GM18870 (cell line): ENCODE results near the gene BICDL2.
A peak's percentile ranks its signal among the peaks of the same experiment; 100 is the strongest.

Experiments
- ATAC-seq: cut with Tn5 transposase; IDR thresholded peaks from one replicate; pipeline ENCODE4 v1.9.1; 2021; ENCODE audit warnings: moderate library complexity; ENCODE audit not compliant: unreplicated experiment

BICDL2 gene

DNA sequence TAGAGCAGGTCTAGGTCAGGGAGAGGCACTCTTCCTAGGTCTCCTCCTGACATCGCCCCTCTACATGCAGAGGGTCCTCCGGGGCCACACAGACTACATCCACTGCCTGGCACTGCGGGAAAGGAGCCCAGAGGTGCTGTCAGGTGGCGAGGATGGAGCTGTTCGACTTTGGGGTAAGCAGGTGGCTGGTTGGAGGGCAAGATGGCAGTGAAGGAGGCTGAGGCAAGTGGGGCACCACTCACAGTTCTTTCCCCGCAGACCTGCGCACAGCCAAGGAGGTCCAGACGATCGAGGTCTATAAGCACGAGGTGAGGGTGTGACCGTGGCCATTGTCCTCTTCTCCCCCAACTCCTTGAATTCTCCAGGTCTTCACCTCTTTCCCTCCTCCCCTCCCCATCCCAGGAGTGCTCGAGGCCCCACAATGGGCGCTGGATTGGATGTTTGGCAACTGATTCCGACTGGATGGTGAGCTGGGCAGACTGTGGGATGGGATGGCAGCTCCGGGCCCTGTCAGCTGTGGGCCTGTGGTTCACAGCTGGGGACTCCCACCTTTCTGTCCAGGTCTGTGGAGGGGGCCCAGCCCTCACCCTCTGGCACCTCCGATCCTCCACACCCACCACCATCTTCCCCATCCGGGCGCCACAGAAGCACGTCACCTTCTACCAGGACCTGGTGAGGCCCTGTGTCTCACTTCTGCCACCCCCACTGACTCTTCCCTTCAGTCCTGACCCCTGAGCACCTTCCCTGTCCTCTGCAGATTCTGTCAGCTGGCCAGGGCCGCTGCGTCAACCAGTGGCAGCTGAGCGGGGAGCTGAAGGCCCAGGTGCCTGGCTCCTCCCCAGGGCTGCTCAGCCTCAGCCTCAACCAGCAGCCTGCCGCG is 9.9 kb downstream of the BICDL2 start:
- ATAC-seq = no peak

DNA sequence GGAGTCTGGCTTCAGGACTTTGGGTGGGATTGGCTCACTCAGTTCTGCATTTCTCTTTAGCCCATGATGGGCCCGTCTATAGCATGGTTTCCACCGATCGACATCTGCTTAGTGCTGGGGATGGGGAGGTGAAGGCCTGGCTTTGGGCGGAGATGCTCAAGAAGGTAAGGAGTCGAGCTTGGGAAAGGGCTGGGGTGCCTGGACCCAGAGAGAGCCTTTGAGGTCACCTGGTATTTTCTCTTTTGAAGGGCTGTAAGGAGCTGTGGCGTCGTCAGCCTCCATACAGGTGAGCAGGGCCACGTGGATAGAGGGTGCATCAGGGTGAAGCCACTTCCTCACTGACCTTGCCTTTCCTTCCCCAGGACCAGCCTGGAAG is 10.8 kb downstream of the BICDL2 start:
- ATAC-seq = no peak

DNA sequence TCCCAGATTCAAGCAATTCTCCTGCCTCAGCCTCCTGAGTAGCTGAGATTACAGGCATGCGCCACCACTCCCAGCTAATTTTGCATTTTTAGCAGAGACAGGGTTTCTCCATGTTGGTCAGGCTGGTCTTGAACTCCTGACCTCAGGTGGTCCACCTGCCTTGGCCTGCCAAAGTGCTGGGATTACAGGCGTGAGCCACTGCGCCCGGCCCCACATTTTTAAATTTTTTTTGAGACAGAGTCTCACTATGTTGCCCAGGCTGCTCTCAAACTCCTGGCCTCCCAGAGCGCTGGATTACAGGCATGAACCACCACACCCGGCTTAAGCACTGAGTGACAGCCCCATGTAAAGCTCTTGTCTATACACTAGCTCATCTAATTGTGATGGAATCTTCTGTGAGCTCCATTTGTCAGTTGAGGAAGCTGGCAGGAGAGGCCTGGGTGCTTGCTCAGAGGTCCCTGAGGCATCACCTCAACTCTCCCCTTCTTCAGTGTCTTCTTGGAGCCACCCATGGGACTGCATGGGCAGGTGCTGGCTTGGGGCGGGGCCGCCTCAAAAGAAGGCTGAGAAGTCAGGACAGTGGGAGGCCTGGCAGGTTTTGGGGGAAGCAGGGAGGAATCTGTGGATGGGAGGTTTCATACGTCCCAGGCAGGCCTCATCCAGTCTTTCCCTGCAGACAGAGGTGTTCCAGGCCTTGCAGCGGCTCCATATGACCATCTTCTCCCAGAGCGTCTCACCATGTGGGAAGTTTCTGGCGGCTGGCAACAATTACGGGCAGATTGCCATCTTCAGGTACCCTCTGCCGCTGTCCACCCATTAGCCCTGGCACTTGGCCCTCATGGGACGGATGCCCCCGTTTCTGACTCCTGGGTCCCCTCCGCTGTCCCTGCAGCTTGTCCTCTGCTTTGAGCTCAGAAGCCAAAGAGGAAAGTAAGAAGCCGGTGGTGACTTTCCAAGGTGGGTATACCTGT is 11.4 kb downstream of the BICDL2 start:
- ATAC-seq = no peak

DNA sequence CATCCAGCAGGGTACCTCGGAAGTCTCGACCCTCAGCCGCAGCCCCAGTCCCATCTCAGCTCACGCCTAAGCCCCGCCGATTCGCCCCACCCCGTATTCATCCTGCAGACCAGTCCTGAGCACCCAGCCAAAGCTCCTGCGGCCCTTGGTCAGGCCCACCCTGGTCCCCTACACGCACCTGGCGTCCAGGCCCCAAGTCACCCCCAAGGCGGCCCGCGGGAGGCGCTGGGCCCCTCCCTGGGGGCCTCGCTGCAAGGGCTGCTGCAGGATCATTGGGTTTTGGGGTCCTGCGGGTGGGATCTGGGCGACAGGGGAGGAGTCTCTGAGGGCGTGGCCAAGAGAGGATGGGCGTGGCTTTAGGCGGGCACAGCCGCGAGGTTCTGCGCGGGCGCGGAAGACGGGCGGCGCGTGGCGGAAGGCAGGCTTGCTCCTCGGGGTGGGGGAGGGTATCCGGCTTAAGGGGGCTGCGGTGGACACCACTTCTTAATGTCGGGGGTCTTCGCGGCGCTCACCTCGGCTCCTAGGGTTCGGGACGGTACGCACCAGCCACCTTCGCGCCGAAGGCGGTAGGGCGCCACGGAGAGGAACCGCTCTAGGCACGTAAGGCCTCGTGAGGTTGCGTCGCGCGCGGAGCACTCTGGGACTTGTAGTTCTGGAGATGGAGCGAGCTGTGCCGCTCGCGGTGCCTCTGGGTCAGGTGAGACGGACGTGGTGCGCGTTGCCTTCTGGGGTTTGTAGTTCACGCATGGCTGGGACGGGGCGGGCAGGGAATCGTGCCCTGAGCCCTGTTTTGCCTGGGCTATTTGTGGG is 12.9 kb downstream of the BICDL2 start, which contains the start of the genes HCFC1R1 and THOC6:
TSS of gene HCFC1R1 (minus strand) at position 274 of the 810 bp plus-strand sequence. CDS start at position 273, 1 bp downstream.
TSS of gene THOC6 (plus strand) at position 367 of the 810 bp plus-strand sequence. CDS start at position 659, 292 bp downstream.
- peak; percentile 66 for ATAC-seq

DNA sequence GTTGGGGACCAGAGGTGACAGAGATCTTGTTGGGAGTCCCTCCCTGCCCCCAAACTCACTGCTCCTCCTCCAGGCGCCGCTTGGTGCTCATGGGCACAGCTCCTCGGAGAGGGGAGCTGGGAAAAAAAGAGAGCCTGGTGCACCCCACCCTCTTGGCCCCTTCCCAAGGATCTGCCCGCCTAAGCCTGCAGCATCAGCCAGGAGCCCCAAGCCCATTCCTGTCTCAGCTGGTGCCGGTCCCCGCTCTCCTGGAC is 13.4 kb downstream of the BICDL2 start:
- ATAC-seq = no peak

DNA sequence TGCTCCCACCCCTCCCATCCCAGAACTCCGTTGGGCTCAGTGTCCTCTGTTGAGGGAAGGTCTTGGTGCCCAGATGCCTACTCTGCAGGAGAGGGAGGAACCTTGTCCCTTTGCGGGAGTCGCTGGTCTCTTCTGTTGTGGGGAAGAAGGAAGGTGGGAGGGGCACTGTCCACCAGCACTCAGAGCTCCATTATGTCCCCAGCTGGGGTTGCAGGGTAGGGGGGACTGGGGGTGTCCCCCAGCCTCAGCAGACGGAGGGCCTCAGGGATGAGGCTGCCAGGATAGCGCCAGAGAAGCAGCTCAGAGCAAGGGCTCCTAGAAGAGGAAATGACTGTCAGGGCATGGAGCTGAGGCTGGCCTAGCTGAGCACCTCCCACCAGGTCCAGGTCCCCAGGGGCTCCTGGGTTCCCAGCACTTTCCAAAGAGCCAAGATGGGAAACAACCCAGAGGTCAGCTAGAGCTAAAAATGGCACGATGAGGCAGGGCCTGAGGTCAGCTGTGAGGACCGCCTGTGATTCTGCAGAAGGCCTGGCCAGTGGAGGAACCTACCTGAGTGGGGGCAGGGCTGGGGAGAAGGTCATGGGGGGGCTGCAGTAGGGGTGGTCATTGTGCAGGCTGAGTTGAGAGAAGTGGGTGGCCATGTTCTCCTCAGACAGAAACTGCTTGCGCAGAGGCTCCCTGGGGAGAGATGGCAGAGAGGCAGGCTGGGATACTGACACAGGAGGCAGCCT is 13.9 kb downstream of the BICDL2 start:
- ATAC-seq = no peak

DNA sequence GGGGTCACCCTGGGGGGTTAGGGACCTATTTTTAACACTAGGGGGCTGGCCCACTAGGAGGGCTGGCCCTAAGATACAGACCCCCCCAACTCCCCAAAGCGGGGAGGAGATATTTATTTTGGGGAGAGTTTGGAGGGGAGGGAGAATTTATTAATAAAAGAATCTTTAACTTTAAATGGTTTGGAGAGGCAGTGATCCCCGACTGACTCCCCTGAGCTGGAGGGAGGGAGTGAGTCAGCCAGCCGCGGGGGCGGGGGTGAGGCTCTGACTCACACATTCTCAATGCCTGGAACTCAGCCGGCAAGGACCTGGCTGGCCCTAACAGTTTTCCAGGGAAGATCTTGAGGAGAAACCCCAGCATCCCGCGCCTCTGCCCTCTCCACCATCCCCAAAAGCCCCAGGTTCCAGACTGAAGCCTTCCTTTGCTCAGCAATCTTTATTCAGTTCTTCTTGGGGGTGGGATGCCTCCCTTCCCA is 14.5 kb downstream of the BICDL2 start:
- no peak for ATAC-seq

DNA sequence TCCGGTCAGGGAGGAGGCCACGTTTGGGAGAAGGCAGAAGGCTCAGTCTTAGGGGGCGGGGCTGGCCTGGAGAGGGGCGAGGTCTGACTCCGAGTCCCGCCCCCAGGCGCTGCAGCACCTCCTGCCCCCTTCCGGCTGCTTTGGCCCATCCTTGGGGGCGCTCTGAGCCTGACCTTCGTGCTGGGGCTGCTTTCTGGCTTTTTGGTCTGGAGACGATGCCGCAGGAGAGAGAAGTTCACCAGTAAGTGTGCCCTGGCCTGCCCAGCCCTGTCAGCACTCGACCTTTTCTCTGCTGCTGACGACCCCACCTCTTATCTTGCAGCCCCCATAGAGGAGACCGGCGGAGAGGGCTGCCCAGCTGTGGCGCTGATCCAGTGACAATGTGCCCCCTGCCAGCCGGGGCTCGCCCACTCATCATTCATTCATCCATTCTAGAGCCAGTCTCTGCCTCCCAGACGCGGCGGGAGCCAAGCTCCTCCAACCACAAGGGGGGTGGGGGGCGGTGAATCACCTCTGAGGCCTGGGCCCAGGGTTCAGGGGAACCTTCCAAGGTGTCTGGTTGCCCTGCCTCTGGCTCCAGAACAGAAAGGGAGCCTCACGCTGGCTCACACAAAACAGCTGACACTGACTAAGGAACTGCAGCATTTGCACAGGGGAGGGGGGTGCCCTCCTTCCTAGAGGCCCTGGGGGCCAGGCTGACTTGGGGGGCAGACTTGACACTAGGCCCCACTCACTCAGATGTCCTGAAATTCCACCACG is 15.1 kb downstream of the BICDL2 start:
- ATAC-seq = no peak

DNA sequence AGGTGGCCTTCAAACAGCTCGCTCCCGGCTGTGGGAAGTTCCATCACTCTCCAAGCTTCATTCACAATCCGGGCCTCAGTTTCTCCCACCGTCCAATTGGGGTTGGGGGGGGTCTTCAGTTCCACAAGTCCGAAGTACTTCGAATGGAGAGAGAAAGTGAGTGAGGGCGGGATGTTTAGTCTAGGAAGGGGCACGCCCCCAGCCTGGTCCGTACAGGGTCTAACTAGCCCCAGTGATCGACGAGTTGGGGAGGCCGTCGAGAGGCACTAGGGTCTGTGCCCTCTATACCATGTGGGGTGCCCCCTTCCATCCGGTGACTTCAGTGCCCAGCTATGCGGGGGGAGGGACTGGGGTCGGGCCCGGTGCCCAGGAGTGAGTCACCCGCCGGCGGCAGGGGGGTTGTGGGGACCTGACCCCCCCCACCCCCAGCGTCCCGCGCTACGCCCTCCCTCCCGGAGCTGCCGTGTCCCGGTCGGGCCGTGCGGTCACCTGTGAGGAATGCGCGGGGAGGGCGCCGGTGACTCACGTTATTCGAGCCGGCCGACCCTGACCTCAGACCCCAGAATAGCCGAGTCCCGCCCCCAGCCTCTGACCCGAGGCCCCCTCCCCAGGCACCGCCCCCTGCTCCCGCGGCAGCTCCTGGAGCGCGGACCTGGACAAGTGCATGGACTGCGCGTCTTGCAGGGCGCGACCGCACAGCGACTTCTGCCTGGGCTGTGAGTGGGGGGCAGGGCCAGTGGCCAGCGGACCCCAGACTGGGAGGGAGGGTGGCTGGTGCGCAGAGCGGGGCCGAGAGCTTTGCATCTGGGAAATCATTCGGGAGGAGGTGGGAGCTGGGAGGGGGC is 15.9 kb downstream of the BICDL2 start:
- ATAC-seq = no peak

DNA sequence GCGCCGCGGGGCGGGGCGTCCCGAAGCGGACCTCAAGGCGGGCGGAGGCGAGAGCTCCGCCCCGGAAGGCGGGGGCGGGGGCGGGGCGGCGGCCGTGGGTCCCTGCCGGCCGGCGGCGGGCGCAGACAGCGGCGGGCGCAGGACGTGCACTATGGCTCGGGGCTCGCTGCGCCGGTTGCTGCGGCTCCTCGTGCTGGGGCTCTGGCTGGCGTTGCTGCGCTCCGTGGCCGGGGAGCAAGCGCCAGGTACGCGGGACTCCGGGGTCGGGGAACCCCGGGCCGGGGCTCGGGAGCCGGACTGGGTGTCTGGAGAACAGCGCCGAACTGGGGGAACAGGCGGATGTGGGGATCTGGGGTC is 16.5 kb downstream of the BICDL2 start, which contains the start of gene TNFRSF12A:
TSS of gene TNFRSF12A (plus strand) at position 122 of the 357 bp plus-strand sequence. CDS start at position 152, 30 bp downstream.
- no peak for ATAC-seq

DNA sequence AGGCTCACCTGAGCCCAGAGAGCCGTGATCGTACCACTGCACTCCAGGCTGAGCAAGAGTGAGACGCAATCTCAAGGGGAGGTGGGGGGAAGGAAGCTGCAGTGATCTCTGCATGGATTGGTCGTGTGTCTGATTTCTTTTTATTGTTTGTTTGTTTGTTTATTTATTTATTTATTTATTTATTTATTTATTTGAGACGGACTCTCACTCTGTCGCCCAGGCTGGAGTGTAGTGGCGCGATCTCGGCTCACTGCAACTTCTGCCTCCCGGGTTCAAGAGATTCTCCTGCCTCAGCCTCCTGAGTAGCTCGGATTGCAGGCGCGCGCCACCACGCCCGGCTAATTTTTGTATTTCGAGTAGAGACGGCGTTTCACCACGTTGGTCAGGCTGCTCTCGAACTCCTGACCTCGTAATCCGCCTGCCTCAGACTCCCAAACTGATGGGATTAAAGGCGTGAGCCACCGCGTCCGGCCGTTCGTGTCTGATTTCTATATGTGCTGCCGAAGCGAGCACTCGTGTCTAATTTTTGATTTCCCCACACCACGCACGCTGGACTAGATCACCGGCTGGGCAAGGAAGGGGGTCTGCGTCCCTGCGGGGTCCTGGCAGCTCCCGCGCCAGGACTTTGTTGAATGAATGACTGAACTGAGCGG is 17.0 kb downstream of the BICDL2 start:
- no peak for ATAC-seq

DNA sequence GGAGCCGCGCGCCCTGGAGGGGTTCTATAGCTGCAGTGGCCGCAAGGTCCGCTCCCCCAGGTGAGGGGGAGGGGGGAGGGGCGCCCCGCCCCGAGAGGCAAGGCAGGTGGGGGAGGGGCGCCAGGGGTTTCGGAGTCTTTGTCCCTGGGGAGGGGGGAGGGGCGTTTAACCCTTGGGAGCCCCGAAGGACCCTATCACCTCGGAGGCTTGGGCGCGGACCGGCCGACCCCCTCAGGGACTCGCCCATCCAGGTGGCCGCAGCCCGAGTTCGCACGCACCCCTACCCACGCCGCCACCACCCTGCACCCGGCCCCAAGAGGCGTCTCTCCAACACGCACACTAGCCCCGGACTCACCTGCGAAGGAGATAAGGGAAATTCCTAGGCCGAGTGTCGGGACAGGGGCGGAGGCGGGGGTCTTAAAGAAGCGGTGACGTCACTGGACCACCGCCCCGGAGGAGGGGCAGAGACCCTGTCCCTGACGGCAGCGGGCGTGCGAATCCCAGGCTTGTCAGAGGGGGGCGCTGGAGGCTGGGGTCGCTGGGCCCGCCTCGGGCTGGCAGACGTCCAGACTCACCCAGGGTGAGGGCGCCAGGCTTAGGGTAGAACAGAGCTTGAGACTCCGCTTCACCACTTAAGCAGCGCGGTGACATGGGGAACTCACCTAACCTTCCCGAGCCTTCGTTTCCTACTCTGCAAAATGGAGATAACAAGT is 18.8 kb downstream of the BICDL2 start, which contains the start of gene CLDN6:
TSS of gene CLDN6 (minus strand) at position 390 of the 713 bp plus-strand sequence. CDS start 2,162 bp downstream, outside the sequence.
- ATAC-seq = no peak

DNA sequence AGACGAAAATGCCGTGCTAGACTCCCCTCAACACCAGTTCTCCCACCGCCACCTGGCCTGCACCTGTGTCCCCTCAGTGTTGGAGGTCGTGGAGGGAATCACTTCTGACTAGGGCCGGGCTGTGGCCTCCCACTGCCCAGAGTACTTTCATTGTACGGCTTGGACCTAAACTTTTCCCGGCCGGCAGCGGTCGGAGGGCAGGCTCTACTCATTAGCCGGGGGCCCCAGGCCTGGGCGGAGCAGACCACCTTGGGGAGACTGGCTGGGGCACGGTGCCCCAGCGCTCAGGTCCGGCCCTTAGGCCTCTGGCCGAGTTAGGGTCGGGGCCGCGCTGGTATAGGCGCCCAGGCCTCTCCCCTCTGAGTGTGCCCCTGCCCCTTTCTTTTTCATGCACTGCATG is 19.4 kb downstream of the BICDL2 start:
- no peak for ATAC-seq

DNA sequence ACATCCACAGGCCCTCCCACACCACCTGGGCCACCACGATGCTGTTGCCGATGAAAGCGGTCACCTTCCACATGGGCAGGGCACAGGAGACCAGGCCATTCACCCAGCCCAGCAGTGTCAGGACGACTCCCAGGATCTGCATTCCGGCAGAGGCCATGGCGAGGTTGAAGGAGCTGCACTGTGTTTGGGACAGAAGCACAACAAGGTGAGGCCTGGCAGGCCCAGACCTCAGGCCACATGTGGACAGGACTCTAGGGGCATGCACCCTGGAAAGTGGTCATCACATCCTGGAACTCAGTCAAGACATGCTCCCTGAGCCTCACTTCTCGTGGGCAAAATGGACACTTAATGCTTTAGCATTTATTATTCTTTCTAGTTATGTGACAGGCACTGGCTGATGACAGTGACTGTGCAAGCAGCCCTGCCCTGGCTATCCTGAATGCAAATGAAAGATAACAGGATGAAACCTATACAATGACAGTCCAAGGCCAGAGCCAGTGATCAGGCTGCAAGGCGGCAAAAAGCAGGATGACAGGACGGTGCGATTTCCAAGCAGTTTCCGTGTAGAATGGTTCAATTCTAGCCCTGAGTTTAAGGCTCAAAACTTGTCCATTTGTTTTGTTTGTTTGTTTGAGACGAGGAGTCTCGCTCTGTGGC is 20.8 kb downstream of the BICDL2 start:
- no peak for ATAC-seq

DNA sequence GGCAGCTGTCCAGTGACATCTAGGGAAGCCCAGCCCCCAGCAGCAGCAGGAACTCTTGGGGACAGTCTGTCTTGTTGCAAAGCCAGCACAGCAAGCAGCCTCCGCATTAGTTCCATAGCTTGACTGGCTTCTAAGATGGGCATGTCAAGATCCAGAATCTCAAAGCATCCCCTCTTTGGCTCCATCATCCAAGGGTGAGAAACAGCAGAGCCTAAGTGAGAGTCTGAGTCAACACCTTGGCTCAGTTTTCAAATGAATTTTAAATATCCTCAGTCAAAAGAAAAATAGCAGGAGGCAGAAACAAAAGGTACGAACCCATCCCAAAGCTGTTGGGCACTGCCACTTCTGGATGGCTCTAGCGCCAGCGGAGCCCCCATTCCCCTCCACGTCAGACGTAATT is 21.8 kb downstream of the BICDL2 start:
- no peak for ATAC-seq

DNA sequence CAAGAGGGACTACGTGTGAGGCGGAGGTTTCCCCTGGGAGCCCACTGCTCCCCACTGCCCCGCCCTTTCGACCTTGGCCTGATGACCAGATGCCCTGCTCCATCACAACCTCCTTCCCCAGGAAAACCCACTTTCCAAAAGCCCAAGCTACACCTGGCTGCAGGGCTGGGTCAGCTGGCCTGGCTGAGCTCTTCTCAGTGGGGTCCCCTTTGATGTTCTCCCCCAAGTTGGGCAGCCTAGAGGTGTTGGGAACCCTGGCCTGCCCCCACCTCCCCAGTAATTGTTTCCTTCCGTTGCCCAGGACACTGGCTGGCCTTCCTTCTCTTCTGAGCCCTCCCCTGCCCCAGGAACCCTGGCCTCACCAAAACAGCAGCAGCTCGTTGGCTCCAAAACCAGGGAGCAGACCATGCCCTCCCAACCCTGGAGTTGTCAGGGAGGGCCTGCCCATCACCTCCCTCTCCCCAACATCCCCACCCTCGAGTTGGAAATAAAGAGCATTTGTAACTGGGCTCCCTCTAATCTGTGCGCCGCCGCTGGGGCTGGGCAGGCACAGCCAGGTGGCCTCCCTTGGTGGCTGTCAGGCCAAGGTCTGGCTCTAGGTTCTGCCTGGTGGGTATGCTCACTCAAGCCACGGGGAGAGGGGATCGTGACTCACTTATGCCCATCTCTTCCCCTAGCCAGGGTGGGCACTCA is 22.6 kb downstream of the BICDL2 start:
- ATAC-seq = no peak
